Activated CD4-positive, CD25-positive, alpha-beta regulatory T cell treated with anti-CD3 and anti-CD28 coated beads, Interleukin-2, amount 50 U/mL, for 16 hours (primary cell): ENCODE measurements around the gene KCNQ4.

ENCODE experiments used
- DNase-seq: peaks from one replicate; pipeline ENCODE4 v3.0.0-alpha.2; 2020; ENCODE audit warnings: low read depth, low spot score

KCNQ4 gene

DNA sequence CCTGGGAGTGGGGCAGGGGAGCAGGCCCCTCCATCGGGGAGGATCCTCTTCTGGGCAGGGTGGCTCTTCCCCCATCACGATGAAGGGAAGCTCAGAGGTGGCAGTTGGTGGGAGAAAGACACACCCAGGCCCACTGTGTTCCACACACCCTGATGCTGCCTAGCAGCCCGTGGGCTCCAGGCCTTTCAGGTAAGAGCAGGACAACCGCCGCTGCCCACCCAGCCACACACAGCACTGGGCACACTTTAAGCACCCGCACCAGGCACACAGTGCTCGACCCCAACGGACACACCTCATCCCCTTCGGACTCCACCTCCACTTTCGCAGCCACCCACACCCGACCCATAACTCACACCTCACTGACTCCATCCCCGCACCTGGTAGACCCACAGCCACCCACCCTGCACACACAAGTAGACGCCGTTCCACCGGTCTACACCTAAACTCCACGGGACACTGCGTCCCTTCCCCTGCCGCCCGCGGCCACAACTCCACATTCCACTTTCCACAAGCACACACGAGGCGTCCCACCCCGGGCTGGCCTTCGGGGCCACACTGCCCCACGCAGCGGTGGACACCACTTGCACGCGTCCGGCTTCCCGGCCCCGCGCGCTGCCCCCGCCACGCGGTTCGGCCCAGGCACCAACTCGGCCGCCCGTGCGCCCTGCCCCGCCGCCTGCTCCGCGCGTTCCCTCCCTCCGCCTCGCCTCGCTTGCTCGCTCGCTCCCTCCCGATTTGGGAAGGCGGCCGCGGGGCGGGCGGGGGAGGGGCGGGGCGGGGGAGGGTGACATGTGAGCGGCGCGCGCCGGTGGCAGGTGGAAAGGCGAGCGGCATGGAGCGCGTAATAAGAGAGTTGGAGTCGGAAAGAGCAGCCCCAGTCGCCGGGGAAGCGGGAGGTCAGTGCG is at the start of gene KCNQ4:
Gene KCNQ4, plus strand, starts transcription at position 787 of the 905 bp plus-strand sequence. CDS start 307 bp downstream, outside the sequence.
- DNase-seq: no peak

DNA sequence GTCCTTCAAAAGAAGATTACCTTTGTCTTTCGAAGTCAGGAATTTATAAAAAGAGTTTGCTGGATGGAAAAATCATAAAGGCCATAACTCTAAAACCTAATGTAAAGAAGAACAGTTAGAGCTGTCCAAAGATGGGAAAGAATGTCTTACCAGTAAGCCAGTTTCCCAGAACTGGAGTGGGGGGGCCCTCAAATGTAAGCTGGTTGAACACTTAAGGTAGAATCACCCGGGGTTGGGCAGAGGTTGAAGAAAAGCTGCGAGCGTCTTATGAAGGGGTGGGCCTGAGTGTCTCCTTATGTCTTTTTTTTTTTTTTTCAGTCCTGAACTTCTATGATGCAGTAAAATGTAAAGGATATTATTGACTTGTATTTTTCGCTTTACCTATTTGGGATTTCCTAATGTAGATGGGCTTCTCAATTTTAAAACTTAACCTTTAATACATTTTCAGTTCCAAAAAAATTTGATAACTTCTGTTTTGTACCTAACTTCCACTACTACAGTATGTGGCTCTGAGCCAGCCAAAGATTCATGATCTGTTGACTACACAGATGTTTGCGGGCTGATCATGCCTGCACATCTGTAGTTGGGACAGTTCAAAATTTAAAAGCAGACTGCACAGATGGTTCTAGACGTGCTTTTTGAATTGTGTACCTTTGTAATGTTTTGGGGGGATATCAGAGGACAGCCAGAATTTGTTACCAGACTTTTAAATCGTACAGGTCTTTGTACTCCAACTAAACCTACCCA is 48.5 kb upstream of the KCNQ4 start:
- DNase-seq: no peak

DNA sequence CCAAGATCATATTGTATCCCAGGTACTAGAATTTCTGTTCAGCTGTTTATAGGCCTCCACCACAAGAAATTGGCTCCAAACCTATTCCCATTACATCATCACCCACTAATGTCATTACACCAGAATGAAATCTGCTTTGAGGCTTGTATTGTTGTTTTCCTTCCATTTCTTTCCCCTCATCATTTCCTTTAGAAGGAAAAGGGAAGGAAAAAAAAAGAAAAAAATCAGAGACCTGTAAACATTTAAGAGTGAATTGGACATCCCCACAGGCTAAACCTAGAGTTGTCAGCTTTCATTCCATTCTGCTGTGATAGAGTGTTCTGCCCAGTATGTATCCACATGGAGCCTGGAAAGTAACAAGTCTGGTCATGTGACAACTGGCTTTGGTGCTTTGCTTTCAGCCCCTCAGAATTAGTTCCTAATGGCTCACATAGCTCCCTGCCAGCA is 47.5 kb upstream of the KCNQ4 start:
- DNase-seq: no peak

DNA sequence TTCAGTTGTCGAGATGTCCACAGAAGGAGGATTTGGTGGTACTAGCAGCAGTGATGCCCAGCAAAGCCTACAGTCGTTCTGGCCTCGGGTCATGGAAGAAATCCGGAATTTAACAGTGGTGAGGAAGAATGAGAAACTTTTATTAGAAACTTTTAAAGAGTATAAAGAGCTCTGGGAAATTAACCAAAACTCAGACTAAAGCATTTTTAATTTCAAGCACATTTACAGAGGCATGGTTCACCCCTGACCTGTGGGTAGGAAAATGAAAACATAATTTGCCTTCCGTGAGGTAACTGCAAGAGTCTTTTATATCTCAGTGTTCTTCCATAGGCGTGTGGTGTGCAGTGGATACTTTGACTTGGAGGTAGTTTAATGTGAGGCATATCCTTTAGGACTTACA is 44.8 kb upstream of the KCNQ4 start:
- no peak for DNase-seq

DNA sequence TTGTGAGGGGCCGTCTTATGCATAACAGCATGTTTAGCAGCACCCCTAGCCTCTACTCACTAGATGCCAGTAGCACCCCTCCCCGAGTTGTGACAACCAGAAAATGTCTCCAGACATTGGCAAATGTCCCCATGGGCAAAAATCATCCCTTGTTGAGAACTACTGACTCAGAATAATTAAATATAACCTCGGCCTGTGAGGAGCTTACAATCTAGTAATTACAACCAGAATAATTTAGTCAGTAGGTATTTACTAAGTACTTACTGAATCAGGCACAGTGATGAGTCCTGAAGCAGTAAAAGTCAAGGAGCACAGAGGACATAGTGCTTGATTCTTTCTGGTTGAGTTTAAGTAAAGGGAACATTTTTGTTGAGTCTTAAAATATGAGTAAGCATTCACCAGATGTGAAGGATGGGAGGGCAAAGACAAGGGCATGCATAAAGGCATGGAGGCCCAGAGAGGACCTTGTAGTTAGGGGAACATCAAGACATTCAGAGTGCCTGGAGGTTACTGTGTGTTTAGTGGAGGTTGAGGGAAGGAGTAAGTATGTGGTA is 44.1 kb upstream of the KCNQ4 start:
- no peak for DNase-seq

DNA sequence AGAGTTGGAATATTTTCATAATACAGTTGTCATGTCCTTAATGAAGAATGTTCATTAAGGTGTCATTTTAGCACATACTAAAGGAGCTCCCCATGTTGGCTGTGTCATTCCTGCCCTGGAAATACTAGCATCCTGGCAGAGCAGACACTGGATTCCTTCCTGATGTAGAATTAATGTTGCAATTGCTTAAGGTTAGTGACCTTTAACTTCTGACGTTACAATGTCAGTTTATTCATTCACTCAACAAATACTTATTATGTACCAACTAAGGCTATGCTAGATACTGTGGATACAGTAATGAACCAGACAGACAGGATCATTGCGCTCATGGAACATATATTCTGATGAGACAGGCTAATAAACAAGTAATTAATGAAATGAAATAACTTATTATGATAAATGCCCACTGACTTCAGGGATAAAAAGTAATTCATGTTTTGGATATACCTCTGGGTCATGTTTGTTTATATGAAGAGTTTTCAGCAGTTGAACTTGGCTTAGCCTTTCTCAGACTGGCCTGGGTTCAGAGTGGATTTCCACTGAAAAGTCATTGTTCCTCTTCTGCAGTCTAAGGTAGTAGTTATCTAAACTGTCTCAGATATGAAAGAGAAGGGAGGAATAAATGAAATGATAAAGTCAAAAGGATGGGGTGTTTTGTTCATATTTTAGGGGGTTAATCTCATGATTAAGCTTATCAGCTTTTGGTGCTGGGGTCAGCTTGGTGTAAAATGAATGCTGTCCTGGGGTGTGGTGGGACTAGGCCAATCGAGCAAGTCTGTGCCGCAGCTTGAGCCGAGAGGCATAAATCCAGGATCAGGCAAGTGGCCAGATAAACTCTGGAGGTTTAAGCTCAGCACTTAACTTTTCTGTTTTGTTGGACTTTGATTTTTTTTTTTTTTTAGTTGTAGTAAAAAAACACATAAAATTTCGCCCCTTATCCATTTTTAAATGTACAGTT is 43.3 kb upstream of the KCNQ4 start:
- DNase-seq: no peak

DNA sequence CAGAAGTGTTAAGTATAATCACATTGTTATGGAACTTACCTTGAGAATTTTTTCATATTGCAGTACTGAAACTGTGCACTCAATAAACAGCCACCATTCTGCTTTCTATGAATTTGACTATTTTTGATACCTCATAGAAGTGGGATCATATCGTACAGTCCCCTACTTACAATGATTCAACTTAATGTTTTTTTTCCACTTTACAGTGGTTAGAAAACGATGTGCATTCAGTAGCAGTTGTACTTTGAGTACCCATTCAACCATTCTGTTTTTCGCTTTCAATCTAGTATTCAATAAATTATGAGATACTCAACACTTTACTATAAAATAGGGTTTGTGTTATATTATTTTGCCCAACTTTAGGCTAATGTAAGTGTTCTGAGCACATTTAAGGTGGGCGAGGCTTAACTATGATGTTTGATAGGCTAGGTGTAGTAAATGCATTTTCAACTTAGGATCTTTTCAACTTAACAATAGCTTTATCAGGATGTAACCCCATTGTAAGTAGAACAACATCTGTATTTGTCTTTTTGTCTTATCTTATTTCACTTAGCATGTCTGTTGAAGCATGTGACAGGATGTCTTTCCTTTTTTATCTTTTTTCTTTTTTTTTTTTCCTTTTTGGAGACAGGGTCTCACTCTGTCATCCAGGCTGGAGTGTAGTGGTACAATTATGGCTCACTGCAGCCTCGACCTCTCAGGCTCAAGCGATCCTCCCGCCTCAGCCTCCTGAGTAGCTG is 42.4 kb upstream of the KCNQ4 start:
- no peak for DNase-seq

DNA sequence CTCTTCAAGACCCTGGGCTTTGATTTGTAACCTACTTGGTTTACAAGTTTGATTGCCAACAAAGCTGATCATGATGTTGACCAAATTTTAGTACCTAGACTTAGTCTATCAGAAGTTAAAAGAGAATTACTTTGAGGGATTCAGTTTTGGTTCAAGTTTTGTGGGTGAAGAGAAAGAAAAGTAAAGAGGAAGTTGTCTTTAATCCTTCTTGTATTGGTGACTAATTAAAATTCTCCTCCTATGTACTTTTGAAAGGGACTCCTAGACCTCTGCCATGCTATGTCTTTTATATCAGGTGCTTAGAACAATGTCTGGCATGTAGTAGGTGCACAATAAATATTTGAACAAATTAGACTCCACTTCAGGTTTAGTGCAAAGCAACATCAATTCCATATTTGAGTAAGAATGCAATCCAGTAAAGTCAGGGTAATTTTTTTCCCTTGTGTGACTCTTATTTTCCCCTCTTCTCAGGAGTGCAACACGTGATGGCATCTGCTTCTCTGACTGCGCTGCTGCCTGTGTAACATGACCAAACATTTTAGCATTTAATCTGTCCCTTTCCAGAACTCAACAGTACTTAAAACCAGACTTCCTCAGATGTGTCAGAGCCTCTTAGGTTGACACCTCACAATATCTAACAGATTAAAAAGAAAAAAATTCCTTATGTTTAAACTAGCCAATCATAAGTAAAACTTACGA is 41.1 kb upstream of the KCNQ4 start:
- no peak for DNase-seq

DNA sequence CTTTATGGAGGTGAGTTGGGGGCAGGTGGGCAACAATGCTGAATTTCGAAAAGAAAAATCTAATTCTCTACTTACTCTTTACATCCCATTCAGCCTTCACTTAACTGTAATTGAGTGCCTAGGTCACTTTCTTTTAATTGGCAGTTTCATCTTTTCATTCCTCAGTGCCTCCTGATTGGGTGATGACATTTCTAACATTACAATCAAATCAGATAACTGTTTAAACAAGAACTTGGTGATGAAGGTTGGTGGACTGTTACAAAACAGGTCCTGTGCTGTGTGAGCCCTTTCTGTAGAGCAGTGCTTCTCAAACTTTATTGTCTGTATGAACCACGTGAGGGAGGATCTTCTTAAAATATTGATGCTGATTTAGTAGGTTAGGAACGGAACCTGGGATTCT is 40.1 kb upstream of the KCNQ4 start:
- DNase-seq: no peak

DNA sequence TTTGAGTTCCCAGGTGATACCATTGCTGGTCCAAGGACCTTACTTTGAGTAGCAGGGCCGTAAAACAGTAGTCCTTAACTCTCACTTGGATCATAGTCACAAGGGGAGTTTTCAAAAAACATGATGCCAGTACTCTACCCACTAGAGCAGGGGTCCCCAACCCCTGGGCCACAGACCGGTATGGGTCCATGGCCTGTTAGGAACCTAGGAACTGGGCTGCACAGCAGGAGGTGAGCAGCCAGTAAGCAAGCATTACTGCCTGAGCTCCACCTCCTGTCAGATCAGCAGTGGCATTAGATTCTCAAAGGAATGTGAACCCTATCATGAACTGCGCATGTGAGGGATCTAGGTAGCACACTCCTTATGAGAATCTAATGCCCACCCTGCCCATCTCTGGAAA is 39.7 kb upstream of the KCNQ4 start:
- no peak for DNase-seq

DNA sequence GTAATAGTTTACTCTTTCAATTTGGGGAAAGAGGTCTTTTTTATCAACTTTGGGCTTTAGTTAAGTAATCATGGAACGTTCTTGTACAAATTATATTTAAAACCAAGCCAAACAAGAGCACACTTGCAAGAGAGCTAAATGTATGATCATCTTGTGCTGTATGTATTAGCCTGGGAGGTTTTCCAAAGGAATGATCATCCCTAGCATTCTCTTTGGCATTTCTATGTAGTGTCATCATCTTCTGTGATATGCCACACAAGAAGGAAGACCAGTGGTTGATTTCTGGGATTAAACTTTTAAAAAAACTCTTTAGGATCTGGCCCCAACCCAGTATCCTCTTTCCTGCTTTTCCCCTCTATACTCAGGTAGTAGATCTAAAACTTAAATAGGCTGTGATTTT is 38.4 kb upstream of the KCNQ4 start:
- no peak for DNase-seq

DNA sequence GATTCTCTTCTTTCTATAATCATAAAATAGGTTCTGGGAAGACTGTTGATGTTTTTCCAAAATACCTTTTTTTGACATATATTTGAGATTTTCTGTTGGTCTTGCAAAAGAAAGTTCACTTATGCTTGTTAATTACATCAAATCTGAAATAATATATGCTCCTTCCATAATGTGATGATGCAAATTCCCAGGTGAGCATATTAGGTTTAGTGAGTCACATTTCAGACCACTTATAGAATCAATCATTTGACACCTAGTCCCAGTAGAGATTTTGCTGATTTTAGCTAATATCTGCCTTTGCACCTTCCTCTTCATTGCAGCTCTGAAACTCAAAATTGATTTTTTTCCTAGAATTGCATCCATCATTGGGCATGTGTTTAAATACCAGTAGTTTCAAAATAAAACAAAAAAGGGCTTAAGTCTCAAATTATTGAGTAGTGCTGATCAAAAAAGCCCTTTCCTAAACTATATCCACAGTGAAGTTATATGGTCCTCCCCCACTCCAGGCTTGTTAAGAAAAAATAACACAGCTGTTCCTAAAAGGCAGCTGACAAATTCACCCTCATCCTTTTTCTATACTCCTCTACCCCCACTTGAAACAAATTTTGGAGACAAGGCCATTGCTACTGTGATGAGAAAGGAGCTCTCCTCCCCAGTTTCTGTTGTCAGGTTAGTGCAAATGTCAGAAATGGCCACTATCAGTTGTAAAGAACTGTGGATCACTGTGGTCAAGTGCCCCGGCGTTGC is 37.1 kb upstream of the KCNQ4 start:
- no peak for DNase-seq

DNA sequence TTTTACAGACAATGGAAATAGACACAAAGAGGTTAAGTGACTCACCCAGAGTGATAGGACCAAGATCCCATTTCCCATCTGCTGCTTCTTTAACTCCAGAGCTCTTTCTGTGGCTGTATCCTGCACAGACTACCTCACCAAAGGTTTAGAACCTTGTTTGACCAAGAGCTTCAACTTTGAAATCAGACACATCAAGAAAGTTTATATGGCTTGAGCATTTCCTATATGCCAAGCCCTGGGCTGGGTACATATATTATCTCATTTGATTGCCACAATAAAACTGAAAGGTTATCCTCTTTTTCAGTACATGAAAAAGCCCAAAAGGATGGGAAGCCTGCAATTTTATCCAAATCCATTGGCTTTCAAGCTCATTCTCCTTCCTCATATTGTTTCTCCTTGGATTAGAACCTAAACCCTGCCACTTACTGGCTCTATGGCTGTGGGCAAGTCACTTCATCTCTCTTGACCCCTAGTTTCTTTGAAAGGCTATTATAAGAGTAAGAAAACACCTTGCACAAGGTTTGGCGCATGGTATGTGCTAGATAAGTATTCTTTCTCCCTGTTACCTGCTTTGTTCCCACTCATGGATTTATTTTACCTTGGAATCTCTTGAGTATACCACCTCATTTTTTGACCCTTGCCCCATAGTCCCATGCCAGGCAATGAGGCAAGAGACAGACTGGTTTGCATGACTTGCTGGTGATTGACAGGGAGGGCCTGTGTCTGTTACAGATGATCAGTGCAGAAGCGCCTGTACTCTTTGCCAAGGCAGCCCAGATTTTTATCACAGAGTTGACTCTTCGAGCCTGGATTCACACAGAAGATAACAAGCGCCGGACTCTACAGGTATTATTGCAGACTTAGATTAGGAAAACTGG is 34.5 kb upstream of the KCNQ4 start:
- no peak for DNase-seq

DNA sequence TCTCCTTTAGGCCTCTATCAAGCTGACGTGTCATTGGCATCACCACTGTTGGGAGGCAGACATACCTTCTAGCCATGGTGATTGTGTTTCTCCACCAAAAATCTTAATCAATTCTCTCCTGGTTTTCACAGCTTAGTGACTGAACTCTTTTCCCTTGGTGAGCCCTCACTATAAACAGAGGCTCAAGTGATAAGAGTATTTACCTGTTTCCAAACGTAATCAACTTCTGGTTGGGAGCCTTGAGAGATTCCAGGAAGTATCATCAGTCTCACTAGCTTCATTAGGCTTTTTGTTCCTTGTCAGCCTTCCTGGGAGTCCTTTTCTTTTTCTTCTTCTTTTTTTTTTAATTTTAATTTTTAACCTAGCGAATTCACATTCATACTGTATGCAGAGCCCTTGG is 33.8 kb upstream of the KCNQ4 start:
- DNase-seq: no peak

DNA sequence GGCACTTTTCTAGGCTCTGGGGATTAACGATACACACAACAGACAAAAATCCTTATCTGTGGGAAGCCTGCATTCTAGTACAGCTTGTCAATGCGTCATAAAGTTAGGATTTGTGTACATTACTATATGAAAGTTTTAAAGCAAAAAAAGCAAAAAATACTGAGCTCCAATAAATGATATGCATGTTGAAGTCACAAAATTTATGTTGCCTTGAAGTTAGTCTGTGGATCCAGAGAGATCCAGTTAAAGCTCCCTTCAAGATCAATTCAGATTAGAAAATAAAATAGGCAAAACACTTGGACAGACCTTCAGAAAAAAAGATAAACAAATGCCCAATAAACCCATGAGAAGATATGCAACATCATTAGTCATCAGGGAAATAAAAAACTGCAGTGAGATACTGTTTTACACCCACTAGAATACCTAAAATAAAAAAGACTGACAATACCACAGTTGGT is 33.1 kb upstream of the KCNQ4 start:
- no peak for DNase-seq

DNA sequence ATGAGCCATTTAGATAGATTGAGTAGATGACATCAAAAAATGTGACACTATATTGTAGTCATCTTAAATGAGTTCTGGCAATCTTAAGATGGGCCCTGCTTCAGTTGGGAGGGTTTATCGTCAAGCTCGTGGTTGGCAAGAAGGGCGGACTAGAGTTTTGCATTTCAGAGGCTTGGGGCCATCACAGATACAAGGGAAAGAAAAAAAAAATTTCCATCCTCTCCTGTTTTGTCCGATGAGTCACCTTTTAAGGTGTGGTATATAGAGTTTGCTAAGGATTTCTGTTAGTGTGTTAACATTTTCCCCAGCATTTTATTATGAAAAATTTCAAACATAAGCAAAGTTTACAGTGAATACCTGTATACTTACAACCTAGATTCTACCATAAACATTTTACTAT is 31.8 kb upstream of the KCNQ4 start:
- no peak for DNase-seq

DNA sequence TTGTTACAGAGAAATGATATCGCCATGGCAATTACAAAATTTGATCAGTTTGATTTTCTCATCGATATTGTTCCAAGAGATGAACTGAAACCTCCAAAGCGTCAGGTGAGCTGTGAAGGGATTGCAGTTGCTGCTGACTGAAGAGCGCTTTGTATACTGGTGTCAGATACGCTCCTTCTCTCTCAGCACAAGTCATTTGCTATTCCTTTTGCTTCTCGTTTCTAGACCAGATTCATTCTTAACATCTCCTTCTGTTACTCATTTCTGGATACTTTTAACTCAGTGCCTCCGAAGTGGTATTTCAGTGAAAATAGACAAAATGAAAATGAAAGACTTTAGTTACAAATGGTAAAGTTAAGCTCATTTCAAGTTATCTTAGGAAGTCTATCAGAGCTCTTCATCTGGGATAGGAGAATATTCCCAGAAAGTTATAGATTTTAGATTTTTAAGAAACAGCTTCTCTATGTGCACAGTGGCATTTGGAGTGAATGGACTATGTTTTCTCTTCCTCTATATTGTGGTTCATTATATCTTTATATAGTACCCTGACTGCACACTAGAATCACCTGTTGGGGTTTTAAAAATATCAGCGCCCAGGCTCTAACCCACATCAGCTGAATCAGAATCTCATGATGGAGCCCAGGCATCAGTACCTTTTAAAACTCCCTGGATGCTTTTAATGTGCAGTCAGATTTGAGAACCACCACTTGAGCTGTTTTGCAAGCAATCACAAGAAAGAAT is 30.3 kb upstream of the KCNQ4 start:
- no peak for DNase-seq

DNA sequence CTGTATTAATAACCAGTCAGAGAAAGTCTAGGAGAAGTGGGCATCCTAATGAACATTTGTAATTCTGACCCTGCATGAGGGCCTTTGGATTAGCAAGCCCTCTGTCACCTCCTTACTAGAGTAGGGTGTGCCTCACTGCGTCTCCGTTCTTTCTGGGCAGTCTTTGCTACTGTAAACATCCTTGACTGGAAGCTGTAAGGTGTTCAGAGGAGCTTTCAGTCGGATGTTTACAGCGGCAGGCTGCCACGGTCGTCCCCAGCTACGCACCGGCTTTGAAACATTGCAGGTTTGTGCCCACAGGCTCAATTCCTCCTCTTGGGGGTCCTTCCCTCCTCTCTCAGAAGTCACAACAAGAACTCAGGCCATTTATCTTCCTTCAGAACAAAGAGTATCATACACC is 29.4 kb upstream of the KCNQ4 start:
- DNase-seq: no peak
